HepG2 (cell line): Measurements from ENCODE around the gene PKN2. TPM values are rescaled to one million over a fixed set of nuclear protein-coding genes. Genes with fewer than 3 reads are reported as not detected.

Experiments
- ATAC-seq: fragments of 200-7000 bp; cut with Tn5 transposase; 3 replicates; pipeline ENCODE4 v1.9.1; 2020; ENCODE audit warnings: mild to moderate bottlenecking, moderate library complexity
- BruUV-seq: library from RNA; stranded (reverse); fragments of 400-500 nt; replicated peaks from 2 replicates; lab custom pipeline; 2021; lab: Mats Ljungman, UMichigan
- CTCF ChIA-PET: fragments of 300-600 bp; formaldehyde crosslinking; extraction: SDS; loops from one replicate; lab custom pipeline; 2021; ENCODE audit warnings: low total read pairs, inconsistent platforms, low intra/inter-chr PET ratio; lab: Yijun Ruan, JAX
- POLR2A ChIA-PET: fragments of 350-600 bp; sonication (Branson Sonifier 250); formaldehyde crosslinking; loops from one replicate; lab custom pipeline; 2020; ENCODE audit warnings: antibody characterized with exemption, inconsistent platforms; lab: Yijun Ruan, JAX
- DNase-seq: peaks from one replicate; pipeline ENCODE4 v3.0.0-alpha.2; 2015; ENCODE audit warnings: low spot score
- FAIRE-seq: peaks from 3 replicates; lab custom pipeline; 2011; peaks lifted over from hg19 to GRCh38; lab: Jason Lieb, UNC
- H2AFZ ChIP-seq: one replicate; pipeline ENCODE4 v1.6.1; 2011; ENCODE audit warnings: low read length, inconsistent platforms
- H3K27ac ChIP-seq: fragments of 300-600 bp; 3 replicates; pipeline ENCODE4 v1.8.0; 2011; ENCODE audit warnings: mixed run types, mild to moderate bottlenecking, mixed read lengths, low read length, inconsistent platforms; ENCODE audit not compliant: insufficient read depth; ENCODE audit errors: extremely low read length
- H3K27me3 ChIP-seq, 2 experiments: fragments of 200-600 bp in 1 of 2; 2 replicates in 1 of 2; 3 replicates in 1 of 2; pipeline versions ENCODE4 v1.6.0 to v1.8.0; 2011; ENCODE audit warnings: low read length in 2 of 2, mild to moderate bottlenecking in 2 of 2, moderate library complexity in 2 of 2, inconsistent platforms in 1 of 2; ENCODE audit not compliant: insufficient read depth in 2 of 2, control insufficient read depth in 1 of 2
- H3K36me3 ChIP-seq, 2 experiments: fragments of 200-600 bp in 1 of 2; replicated peaks in 1 of 2; 2 replicates in 1 of 2; 3 replicates in 1 of 2; pipeline versions ENCODE4 v1.5.1 to v1.8.0; 2011; ENCODE audit warnings: low read length in 2 of 2, inconsistent platforms in 1 of 2; ENCODE audit not compliant: insufficient read depth in 2 of 2, control insufficient read depth in 1 of 2
- H3K4me1 ChIP-seq: 2 replicates; pipeline ENCODE4 v1.5.1; 2012; ENCODE audit warnings: low read length, inconsistent platforms; ENCODE audit not compliant: insufficient read depth
- H3K4me2 ChIP-seq: 2 replicates; pipeline ENCODE4 v1.6.0; 2011; ENCODE audit warnings: low read depth, low read length, inconsistent platforms
- H3K4me3 ChIP-seq, 3 experiments: fragments of 200-600 bp in 1 of 3; sonication (generic), shearing (Covaris generic) in 1 of 3; replicated peaks in 1 of 3; 2 replicates each; pipeline ENCODE4 v1.5.1; 2011 to 2016; ENCODE audit warnings: low read length in 3 of 3, inconsistent platforms in 2 of 3, low read depth in 2 of 3, mild to moderate bottlenecking in 2 of 3, control low read depth in 1 of 3, mixed read lengths in 1 of 3; ENCODE audit not compliant: insufficient read depth in 1 of 3
- H3K79me2 ChIP-seq: one replicate; pipeline ENCODE4 v1.6.1; 2011; ENCODE audit warnings: low read length, inconsistent platforms; ENCODE audit not compliant: insufficient read depth
- H3K9ac ChIP-seq: 2 replicates; pipeline ENCODE4 v1.6.0; 2011; ENCODE audit warnings: mild to moderate bottlenecking, low read depth, low read length, inconsistent platforms; ENCODE audit not compliant: insufficient read depth
- H3K9me3 ChIP-seq: 2 replicates; pipeline ENCODE4 v1.5.1; 2012; ENCODE audit warnings: mild to moderate bottlenecking, low read length
- H4K20me1 ChIP-seq: 2 replicates; pipeline ENCODE4 v1.6.0; 2011; ENCODE audit warnings: inconsistent platforms, mild to moderate bottlenecking, low read length, moderate library complexity; ENCODE audit not compliant: insufficient read depth
- BRCA1 ChIP-seq: sonication (generic); formaldehyde crosslinking; IDR thresholded peaks from 2 replicates; pipeline ENCODE4 v1.4.0; 2020; ENCODE audit warnings: missing genetic modification reagents
- EED ChIP-seq: sonication (generic); formaldehyde crosslinking; IDR thresholded peaks from 2 replicates; pipeline ENCODE4 v1.5.0; 2020; ENCODE audit warnings: mild to moderate bottlenecking, missing genetic modification reagents
- HDAC6 ChIP-seq: fragments of 200-600 bp; sonication (generic); IDR thresholded peaks from 2 replicates; pipeline ENCODE4 v1.7.0; 2017; ENCODE audit warnings: mild to moderate bottlenecking, antibody characterized with exemption, low read length, low read depth
- HHEX ChIP-seq: IDR thresholded peaks from 2 replicates; pipeline ENCODE4 v1.6.1; 2016; ENCODE audit warnings: control low read depth
- NFKBIZ ChIP-seq: IDR thresholded peaks from 2 replicates; pipeline ENCODE4 v1.6.1; 2018; ENCODE audit warnings: missing genetic modification reagents, missing compliant biosample characterization
- ZNF335 ChIP-seq: sonication (generic); formaldehyde crosslinking; IDR thresholded peaks from 2 replicates; pipeline ENCODE4 v1.4.0; 2020; ENCODE audit warnings: missing genetic modification reagents
- ZNF580 ChIP-seq: IDR thresholded peaks from 2 replicates; pipeline ENCODE4 v1.6.1; 2016; ENCODE audit warnings: low read depth, borderline replicate concordance
- ZNF598 ChIP-seq: sonication (generic); formaldehyde crosslinking; IDR thresholded peaks from 2 replicates; pipeline ENCODE4 v1.5.1; 2020; ENCODE audit warnings: mild to moderate bottlenecking, missing genetic modification reagents, borderline replicate concordance
- ZNF644 ChIP-seq: IDR thresholded peaks from 2 replicates; pipeline ENCODE4 v1.6.1; 2016; ENCODE audit warnings: low read depth
- ZNF776 ChIP-seq: sonication (generic); formaldehyde crosslinking; IDR thresholded peaks from 2 replicates; pipeline ENCODE4 v1.4.0; 2020; ENCODE audit warnings: mild to moderate bottlenecking, missing genetic modification reagents
- ZNF790 ChIP-seq: sonication (generic); formaldehyde crosslinking; IDR thresholded peaks from 2 replicates; pipeline ENCODE4 v1.8.0; 2022; ENCODE audit warnings: missing genetic modification reagents, mild to moderate bottlenecking, borderline replicate concordance
- in situ Hi-C: cut with HindIII; loops from 2 replicates; pipeline ENCODE4 v1.10.0; 2017; ENCODE audit warnings: low pct_unique_long_range_greater_than_20kb; ENCODE audit not compliant: extremely low pct_ligation_motif_present
- intact Hi-C: fragments of 100-400 bp; cut with micrococcal nuclease; formaldehyde crosslinking; loops from one replicate; pipeline ENCODE4 v1.10.0; 2022; ENCODE audit not compliant: unreplicated experiment
- polyA plus RNA-seq, 8 experiments: library from polyadenylated mRNA; depleted of rRNA in 3 of 8; stranded (reverse) in 7 of 8; unstranded in 1 of 8; fragments of >200 nt; fragmentation: Illumina TruSeq in 4 of 8; extraction: Trizol in 4 of 8; gene quantifications; 2 replicates each; pipeline versions ENCODE4 v1.2.1 to v1.2.3, GENCODE V29; 2011 to 2016; ENCODE audit warnings: low read depth in 4 of 8, missing spikeins in 1 of 8, mixed read lengths in 1 of 8; ENCODE audit not compliant: insufficient read depth in 1 of 8
- total RNA-seq, 5 experiments: library from RNA; depleted of rRNA; stranded (reverse); fragments of >200 nt; fragmentation: Illumina TruSeq; extraction: Trizol; gene quantifications; 2 replicates each; pipeline ENCODE4 v1.2.3, GENCODE V29; 2016; ENCODE audit warnings: low read depth in 1 of 5
- TF ChIP-seq, protein P1 (sequence below): sonication (generic); formaldehyde crosslinking; IDR thresholded peaks from 2 replicates; pipeline ENCODE4 v1.4.0; 2020; ENCODE audit warnings: mild to moderate bottlenecking, missing genetic modification reagents

PKN2 gene
- total and polyA plus RNA-seq, 2 of the 13 experiments (the other 11 are each of a cell fraction or from before 2014, with no cell fraction given) = 17.0 to 29.4 TPM

DNA sequence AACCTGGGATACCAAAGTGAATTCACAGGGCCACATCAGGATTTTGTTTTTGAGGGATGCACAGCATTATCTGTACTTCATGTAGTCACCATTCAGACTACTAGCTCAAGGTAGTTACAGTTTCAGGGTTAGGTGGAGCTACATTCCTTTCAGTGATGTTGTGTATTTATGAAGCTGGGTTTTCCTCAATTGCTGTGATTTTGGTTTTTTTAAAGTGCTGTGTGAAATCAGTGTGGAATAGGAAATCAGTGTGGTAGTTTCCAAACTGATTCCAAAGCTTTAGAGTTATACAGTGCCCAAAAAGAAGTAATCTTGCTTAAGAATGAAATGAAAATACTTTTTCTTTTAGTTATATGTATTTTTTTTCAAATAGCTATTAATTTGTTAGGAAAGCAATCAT lies 95.8 kb downstream of the PKN2 start:
- no peak overlapping the region for H3K4me2 ChIP-seq
- no peaks in the 10 kb centered on the region for H3K27me3 ChIP-seq
- in situ Hi-C loops = no loop called here
- ATAC-seq = no peak
- H2AFZ ChIP-seq = no peak overlapping the region
- POLR2A ChIA-PET = no interaction called here
- H3K4me1 ChIP-seq = no peaks in the 10 kb centered on the region
- TF ChIP-seq NFKBIZ (CRISPR knock-in tag) (no peak), HDAC6 (no peak), BRCA1 (no peak), EED (CRISPR knock-in tag) (no peak), ZNF598 (CRISPR knock-in tag) (no peak), ZNF644 (CRISPR knock-in tag) (no peak), ZNF580 (CRISPR knock-in tag) (no peak), ZNF790 (no peak), HHEX (CRISPR knock-in tag) (no peak), ZNF776 (CRISPR knock-in tag) (no peak), ZNF335 (CRISPR knock-in tag) (no peak)
- TF ChIP-seq, protein P1, sequence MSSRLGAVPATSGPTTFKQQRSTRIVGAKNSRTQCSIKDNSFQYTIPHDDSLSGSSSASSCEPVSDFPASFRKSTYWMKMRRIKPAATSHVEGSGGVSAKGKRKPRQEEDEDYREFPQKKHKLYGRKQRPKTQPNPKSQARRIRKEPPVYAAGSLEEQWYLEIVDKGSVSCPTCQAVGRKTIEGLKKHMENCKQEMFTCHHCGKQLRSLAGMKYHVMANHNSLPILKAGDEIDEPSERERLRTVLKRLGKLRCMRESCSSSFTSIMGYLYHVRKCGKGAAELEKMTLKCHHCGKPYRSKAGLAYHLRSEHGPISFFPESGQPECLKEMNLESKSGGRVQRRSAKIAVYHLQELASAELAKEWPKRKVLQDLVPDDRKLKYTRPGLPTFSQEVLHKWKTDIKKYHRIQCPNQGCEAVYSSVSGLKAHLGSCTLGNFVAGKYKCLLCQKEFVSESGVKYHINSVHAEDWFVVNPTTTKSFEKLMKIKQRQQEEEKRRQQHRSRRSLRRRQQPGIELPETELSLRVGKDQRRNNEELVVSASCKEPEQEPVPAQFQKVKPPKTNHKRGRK (CRISPR knock-in tag) = no peak
- TF ChIP-seq, all 625 proteins: peak for 0
- no peak overlapping the region for H3K4me3 ChIP-seq
- H3K27ac ChIP-seq = no peak overlapping the region
- no peaks in the 10 kb centered on the region for H4K20me1 ChIP-seq
- BruUV-seq = no TSS peak
- CTCF ChIA-PET = no interaction called here
- H3K79me2 ChIP-seq = no peaks in the 10 kb centered on the region
- H3K9me3 ChIP-seq = no peaks in the 10 kb centered on the region
- H3K9ac ChIP-seq = no peak overlapping the region
- intact Hi-C loops = no loop called here
- DNase-seq (no peak), FAIRE-seq (no peak)
- H3K36me3 ChIP-seq = peaks cover 10 to 37% of the 10 kb centered on the region in 2 experiments
